Pancreas (tissue), 10 donors: ENCODE results near the gene GNAQ. TPM values are rescaled to one million over a fixed set of nuclear protein-coding genes. Genes with fewer than 3 reads are reported as not detected.
A peak's percentile ranks its signal among the peaks of the same experiment; 100 is the strongest.

Experiments
- ATAC-seq, 4 donors: fragments of 200-7000 bp; cut with Tn5 transposase; one replicate each; pipeline versions ENCODE4 v1.8.0 to v1.9.1; 2020; ENCODE audit warnings: mild to moderate bottlenecking in 4 of 4, moderate library complexity in 4 of 4
- DNase-seq, 6 donors: peaks; one replicate each; pipeline ENCODE4 v3.0.0-alpha.2; 2020
- FAIRE-seq: peaks from 2 replicates; lab custom pipeline; 2012; peaks lifted over from hg19 to GRCh38; lab: Jason Lieb, UNC
- H3K27ac ChIP-seq, 4 donors: fragments of 200-600 bp; sonication (generic); 1 replicate in 3 of 4; 2 replicates in 1 of 4; pipeline versions ENCODE4 v1.5.0 to v1.8.0; 2020
- H3K27me3 ChIP-seq, 4 donors: fragments of 200-600 bp; one replicate each; pipeline ENCODE4 v1.8.0; 2021
- H3K36me3 ChIP-seq, 3 donors: fragments of 200-600 bp; sonication (generic) in 1 of 3; one replicate each; pipeline versions ENCODE4 v1.5.0 to v1.8.0; 2020 to 2021
- H3K4me1 ChIP-seq, 3 donors: fragments of 200-600 bp; one replicate each; pipeline ENCODE4 v1.8.0; 2021
- H3K4me3 ChIP-seq, 4 donors: fragments of 200-600 bp; sonication (generic) in 2 of 4; one replicate each; pipeline versions ENCODE4 v1.5.0 to v1.8.0; 2020 to 2021
- H3K9me3 ChIP-seq, 4 donors: fragments of 200-600 bp; one replicate each; pipeline ENCODE4 v1.8.0; 2021
- CTCF ChIP-seq, 4 donors: fragments of 200-600 bp; sonication (generic) in 3 of 4; IDR thresholded peaks; one replicate each; pipeline versions ENCODE4 v1.5.0 to v1.8.0; 2021; ENCODE audit warnings: antibody characterized with exemption in 4 of 4
- WGBS, 2 donors: extraction: QIAGEN DNeasy Blood & Tissue Kit; methylation state at CpG; one replicate each; pipeline ENCODE4 v1.1.7; 2013; 5-methylcytosine and 5-hydroxymethylcytosine counted together
- intact Hi-C, 3 donors: fragments of 100-400 bp; cut with DNase I; formaldehyde crosslinking; loops; one replicate each; pipeline versions ENCODE4 v1.11.1 to v1.14.2; 2022
- polyA plus RNA-seq, 2 donors: library from polyadenylated mRNA; stranded (reverse); fragments of 200-250 nt; gene quantifications; one replicate each; pipeline ENCODE4 v1.2.3, GENCODE V29; 2013
- total RNA-seq, 6 donors: library from RNA; stranded (reverse); fragmentation: NEBNext Ultra II Directional in 4 of 6; extraction: Animal tissue kit (Norgen Biotek cat#: 25700) in 4 of 6; gene quantifications; one replicate each; pipeline versions ENCODE4 v1.2.1 to v1.2.4, GENCODE V29; 2021 to 2023
- donor health status: healthy with polysubstance abuse.
- donor health status: DM: no; HTN: no; CAD: no; lungs with moderate emphysema.
- donor health status: DM: no; HTN: no; CAD: no.
- donor health status: control.
- donor health status: control.
- donor health status: Bipolar disorder and iron deficiency.
- donor health status: DM: yes; HTN: yes; CAD: no.
- donor health status: DM: no; HTN: no; CAD: no.
- donor health status: DM: no; HTN: no; CAD: no.
- donor health status: DM: yes; HTN: yes; CAD: no.

GNAQ gene
- total and polyA plus RNA-seq, 8 donors, result 6.7 to 33.8 (median 18.2) TPM

GRCh38 chr9:78015241-78015640, 16.4 kb downstream of the GNAQ start:
- no peaks in the 10 kb centered on the region for H3K36me3 ChIP-seq
- DNase-seq (no peak), FAIRE-seq (no peak), ATAC-seq (no peak)
- no peaks in the 10 kb centered on the region for H3K9me3 ChIP-seq
- no peak overlapping the region for H3K4me3 ChIP-seq
- peaks cover 0 to 8% (median 0%) of the 10 kb centered on the region in 3 donors for H3K4me1 ChIP-seq
- no peak for TF ChIP-seq CTCF (IDR thresholded peaks at IDR 0.05)
- intact Hi-C loops, result no loop called here
- H3K27ac ChIP-seq, result no peak overlapping the region
- H3K27me3 ChIP-seq, result no peaks in the 10 kb centered on the region

- 92 to 93% methylated on average over 6 of the region's 6 CpGs for WGBS, 2 donors
- TF ChIP-seq CTCF (IDR thresholded peaks at IDR 0.05), result no peak
- FAIRE-seq, result no peak
- intact Hi-C loops, result no loop called here
- no peak for ATAC-seq
- Histone ChIP-seq H3K9me3 (no peaks in the 10 kb centered on the region), H3K27me3 (no peaks in the 10 kb centered on the region), H3K36me3 (no peaks in the 10 kb centered on the region), H3K27ac (no peak overlapping the region), H3K4me1 (peaks cover 0 to 12% (median 5%) of the 10 kb centered on the region in 3 donors), H3K4me3 (no peak overlapping the region)
- no peak for DNase-seq
Measured at GRCh38 chr9:78014776-78015175, 16.8 kb downstream of the GNAQ start.

GRCh38 chr9:78013934-78014333, 17.7 kb downstream of the GNAQ start:
- no peak overlapping the region for H3K4me3 ChIP-seq
- DNase-seq (no peak), FAIRE-seq (no peak), ATAC-seq (no peak)
- no peak for TF ChIP-seq CTCF (IDR thresholded peaks at IDR 0.05)
- no peaks in the 10 kb centered on the region for H3K27me3 ChIP-seq
- 89 to 98% methylated on average over 1 of the region's 1 CpG for WGBS, 2 donors
- H3K4me1 ChIP-seq, result peaks cover 0 to 17% (median 12%) of the 10 kb centered on the region in 3 donors
- intact Hi-C loops, result no loop called here
- H3K27ac ChIP-seq, result no peak overlapping the region
- H3K9me3 ChIP-seq, result no peaks in the 10 kb centered on the region
- no peaks in the 10 kb centered on the region for H3K36me3 ChIP-seq

- Histone ChIP-seq H3K36me3 (no peaks in the 10 kb centered on the region), H3K27me3 (no peaks in the 10 kb centered on the region), H3K27ac (no peak overlapping the region), H3K4me3 (no peak overlapping the region), H3K9me3 (no peaks in the 10 kb centered on the region), H3K4me1 (peaks cover 8 to 33% (median 24%) of the 10 kb centered on the region in 3 donors)
- ATAC-seq (peak in 1 of 4 donors; percentile 52), FAIRE-seq (no peak), DNase-seq (no peak)
- intact Hi-C loops, result no loop called here
- no peak for TF ChIP-seq CTCF (IDR thresholded peaks at IDR 0.05)
Measured at GRCh38 chr9:78011049-78011448, 20.6 kb downstream of the GNAQ start.

- FAIRE-seq (no peak), DNase-seq (no peak), ATAC-seq (no peak)
- TF ChIP-seq CTCF (IDR thresholded peaks at IDR 0.05), result no peak
- Histone ChIP-seq H3K27me3 (no peaks in the 10 kb centered on the region), H3K9me3 (no peaks in the 10 kb centered on the region), H3K36me3 (no peaks in the 10 kb centered on the region), H3K27ac (no peak overlapping the region), H3K4me1 (peaks cover 9 to 33% (median 24%) of the 10 kb centered on the region in 3 donors), H3K4me3 (no peak overlapping the region)
- intact Hi-C loops, result no loop called here
- 79 to 80% methylated on average over 5 of the region's 5 CpGs for WGBS, 2 donors
Measured at GRCh38 chr9:78010445-78010844, 21.2 kb downstream of the GNAQ start.
